DOHH2 (cell line): ENCODE results near the gene CXCL16.

ENCODE experiments used
- CTCF ChIP-seq: fragments of 200-600 bp; sonication (generic); IDR thresholded peaks from one replicate; pipeline ENCODE4 v1.5.1; 2014; ENCODE audit warnings: antibody characterized with exemption, mild to moderate bottlenecking, low read depth, low read length; ENCODE audit not compliant: poor library complexity, severe bottlenecking
- EZH2phosphoT487 ChIP-seq: fragments of 200-600 bp; sonication (generic); IDR thresholded peaks from 2 replicates; pipeline ENCODE4 v1.6.1; 2017; ENCODE audit warnings: borderline replicate concordance, mild to moderate bottlenecking, antibody characterized with exemption, low read length, moderate library complexity, mixed read lengths

- TF ChIP-seq CTCF = no peak
- no peak for TF ChIP-seq EZH2phosphoT487
Measured at GRCh38 chr17:4716081-4716480, 23.6 kb downstream of the CXCL16 start.
